Coronary artery (tissue), 2 donors: Measurements from ENCODE around the gene CYP17A1.
"Not testable (repeated sequence)": the region's sequence is repeated elsewhere in the genome, so short reads cannot be mapped to it uniquely, and the experiment has no call there.

Source experiments
- DNase-seq: peaks from one replicate; pipeline ENCODE4 v3.0.0-alpha.2; 2017; ENCODE audit warnings: low spot score
- H3K27ac ChIP-seq, 2 donors: fragments of 200-600 bp; sonication (generic); one replicate each; pipeline ENCODE4 v1.5.1; 2016 to 2019
- H3K4me3 ChIP-seq: fragments of 200-600 bp; sonication (generic); 2 replicates; pipeline ENCODE4 v1.5.1; 2016; ENCODE audit warnings: mild to moderate bottlenecking, moderate library complexity
- TF ChIP-seq, protein P1 (sequence below): fragments of 200-600 bp; sonication (generic); IDR thresholded peaks from one replicate; pipeline ENCODE4 v1.5.1; 2019; ENCODE audit warnings: antibody characterized with exemption

The CYP17A1 gene

DNA sequence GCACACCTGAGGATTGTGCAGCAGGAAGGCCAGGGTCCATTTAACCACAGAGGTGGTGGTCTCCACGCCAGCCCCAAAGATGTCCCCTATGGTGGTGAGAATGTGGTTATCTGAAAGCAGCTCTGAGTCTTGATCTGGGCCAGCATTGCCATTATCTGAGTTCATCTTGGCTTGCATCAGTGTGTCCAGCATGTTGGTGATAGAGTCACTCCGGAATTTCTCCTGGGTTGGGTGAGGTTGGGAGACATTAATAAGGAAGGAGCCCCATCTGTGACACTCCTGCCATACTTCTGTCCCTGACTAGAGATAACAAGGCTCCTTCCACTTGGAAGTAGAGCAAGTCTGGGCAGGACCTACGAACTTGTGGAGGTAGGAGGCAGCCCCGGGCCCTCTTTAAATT, 4.2 kb downstream of the CYP17A1 start:
- Histone ChIP-seq H3K4me3 (no peak overlapping the region), H3K27ac (no peak overlapping the region)
- no peak for DNase-seq
- TF ChIP-seq, protein P1, sequence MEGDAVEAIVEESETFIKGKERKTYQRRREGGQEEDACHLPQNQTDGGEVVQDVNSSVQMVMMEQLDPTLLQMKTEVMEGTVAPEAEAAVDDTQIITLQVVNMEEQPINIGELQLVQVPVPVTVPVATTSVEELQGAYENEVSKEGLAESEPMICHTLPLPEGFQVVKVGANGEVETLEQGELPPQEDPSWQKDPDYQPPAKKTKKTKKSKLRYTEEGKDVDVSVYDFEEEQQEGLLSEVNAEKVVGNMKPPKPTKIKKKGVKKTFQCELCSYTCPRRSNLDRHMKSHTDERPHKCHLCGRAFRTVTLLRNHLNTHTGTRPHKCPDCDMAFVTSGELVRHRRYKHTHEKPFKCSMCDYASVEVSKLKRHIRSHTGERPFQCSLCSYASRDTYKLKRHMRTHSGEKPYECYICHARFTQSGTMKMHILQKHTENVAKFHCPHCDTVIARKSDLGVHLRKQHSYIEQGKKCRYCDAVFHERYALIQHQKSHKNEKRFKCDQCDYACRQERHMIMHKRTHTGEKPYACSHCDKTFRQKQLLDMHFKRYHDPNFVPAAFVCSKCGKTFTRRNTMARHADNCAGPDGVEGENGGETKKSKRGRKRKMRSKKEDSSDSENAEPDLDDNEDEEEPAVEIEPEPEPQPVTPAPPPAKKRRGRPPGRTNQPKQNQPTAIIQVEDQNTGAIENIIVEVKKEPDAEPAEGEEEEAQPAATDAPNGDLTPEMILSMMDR, result no peak

DNA sequence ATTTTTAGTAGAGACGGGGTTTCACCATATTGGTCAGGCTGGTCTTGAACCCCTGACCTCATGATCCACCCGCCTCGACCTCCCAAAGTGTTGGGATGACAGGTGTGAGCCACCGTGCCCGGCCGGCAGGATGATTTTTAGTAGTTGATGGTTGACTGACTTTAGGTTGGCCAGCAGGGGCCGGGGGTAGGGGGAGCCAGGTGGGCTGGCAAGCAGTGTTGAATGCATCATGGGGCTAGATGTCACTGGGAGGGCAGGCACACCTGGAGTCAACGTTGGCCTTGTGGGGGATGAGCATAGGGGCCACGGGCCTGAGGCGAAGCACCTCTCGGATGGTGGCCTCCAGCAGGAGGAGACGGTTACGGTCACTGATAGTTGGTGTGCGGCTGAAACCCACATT, 5.0 kb downstream of the CYP17A1 start:
- TF ChIP-seq, protein P1, result no peak
- DNase-seq, result no peak
- H3K27ac ChIP-seq, result no peak overlapping the region
- H3K4me3 ChIP-seq, result no peak overlapping the region

DNA sequence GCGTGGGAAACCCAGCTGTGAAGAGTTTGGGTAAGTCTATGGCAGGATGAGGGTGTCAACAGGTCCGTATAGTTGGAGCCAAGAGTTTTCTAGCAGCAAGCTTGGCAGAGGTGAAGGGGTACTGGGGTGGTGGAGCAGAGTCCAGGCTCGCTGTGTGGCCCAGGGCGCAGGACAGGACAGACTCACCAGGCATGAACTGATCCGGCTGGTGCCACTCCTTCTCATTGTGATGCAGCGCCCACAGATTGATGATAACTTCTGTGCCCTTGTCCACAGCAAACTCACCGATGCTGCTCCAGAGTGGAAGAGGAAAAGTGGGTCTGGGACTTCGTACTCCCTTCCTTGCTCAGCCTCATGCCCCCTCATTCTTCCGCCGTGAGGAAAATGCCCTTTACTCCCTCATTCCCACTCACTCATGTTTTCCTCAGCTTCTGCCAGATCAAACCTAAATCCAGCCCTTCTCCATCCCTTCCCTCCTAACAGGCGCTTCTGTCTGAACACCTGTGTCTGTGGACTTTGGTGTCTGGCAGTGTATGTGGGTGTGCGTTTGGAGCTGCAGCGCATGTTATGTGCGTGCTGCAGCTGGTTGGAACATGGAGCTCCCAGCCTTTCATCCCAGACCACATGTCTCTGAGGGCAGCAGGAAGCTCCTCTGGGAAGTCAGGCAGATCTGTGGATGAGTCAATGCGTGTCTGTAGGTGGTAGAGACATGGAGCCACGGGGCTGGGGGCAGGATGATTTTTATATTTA, 5.7 kb downstream of the CYP17A1 start:
- Histone ChIP-seq H3K4me3 (no peak overlapping the region), H3K27ac (no peak overlapping the region)
- DNase-seq, result no peak
- TF ChIP-seq, protein P1, result no peak

- no peak for DNase-seq
- TF ChIP-seq, protein P1, result no peak
- Histone ChIP-seq H3K27ac (no peak overlapping the region), H3K4me3 (no peak overlapping the region)
Observed at GRCh38 chr10:102827597-102827975, 9.6 kb downstream of the CYP17A1 start.

DNA sequence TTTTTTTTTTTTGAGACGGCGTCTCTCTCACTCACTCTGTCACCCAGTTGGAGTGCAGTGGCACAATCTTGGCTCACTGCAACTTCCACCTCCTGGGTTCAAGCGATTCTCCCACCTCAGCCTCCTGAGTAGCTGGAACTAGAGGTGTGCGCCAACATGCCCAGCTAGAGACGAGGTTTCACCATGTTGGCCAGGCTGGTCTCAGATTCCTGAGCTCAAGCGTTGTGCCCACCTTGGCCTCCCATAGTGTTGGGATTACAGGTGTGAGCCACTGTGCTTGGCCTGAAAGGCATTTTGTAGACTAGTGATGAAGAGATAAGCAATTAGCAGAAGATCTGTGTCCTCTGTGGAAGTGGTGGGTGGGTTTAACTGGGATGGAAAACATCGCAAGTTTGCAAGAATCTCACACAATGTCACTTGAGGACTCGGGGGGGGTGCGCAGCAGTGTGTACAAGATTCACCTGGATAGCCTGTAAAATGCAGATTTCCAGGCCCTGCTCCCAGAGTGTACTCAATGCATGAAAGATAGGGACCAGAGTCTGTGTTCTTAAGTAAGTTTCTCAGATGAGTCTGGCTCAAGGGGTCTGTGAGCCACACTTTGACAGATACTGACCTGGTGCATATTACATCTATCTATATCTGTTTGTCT, 10.9 kb downstream of the CYP17A1 start:
- DNase-seq, result no peak
- Histone ChIP-seq H3K27ac (no peak overlapping the region), H3K4me3 (no peak overlapping the region)
- TF ChIP-seq, protein P1, result no peak

DNA sequence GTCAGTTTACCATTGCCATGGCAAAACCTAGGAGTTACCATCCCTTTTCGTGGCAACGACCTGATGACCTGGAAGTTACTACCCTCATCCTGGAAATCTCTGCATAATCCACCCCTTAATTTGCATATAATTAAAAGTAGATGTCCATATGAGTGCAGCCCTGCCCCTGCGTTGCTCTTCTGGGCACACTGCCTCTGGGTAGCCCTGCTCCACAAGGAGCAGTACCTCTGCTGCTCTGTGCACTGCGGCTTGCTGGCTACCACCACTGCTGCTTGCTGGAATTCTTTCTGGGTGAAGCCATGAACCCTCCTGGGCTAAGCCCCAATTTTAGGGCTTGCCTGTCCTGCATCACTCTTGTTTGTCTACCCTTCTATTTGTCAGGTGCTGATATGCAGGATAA, 12.5 kb downstream of the CYP17A1 start:
- no peak overlapping the region for H3K27ac ChIP-seq
- TF ChIP-seq, protein P1, result no peak
- no peak for DNase-seq
- H3K4me3 ChIP-seq, result no peak overlapping the region

DNA sequence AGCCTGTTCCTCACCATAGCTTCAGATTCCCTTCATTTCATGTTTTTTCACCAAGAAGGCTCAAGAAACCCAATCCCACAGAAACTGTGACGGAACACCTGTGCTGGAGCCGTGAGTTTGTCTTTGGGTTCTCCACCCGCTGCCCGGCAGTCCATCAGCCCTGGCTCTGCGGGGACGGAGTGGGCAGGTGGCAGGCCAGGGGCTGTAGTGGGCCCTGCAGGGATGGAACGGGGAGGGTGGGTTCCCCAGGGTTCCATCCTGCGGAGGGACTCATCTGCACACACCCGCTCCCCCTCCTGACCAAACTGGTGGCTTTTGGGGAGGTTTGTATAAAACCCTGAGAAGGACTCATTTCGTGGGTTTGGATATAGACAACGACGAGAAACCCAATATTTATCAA, 15.0 kb downstream of the CYP17A1 start:
- H3K4me3 ChIP-seq, result no peak overlapping the region
- TF ChIP-seq, protein P1, result no peak
- no peak for DNase-seq
- H3K27ac ChIP-seq, result no peak overlapping the region

- peak overlapping the region in 1 of 2 donors; percentile 85 for H3K27ac ChIP-seq
- DNase-seq, H3K4me3 ChIP-seq: not testable (repeated sequence)
Observed at GRCh38 chr10:102820008-102820407, 17.2 kb downstream of the CYP17A1 start.
